ENCODE data around the gene MTHFR. TPM values are rescaled to one million over a fixed set of nuclear protein-coding genes. Genes with fewer than 3 reads are reported as not detected.
A peak's percentile ranks its signal among the peaks of the same experiment; 100 is the strongest.

MTHFR gene
- total RNA-seq, 1 experiment from 2014 or later, result 7.5 TPM

- no peak for DNase-seq (ENCODE audit: low read depth)
Observed at GRCh38 chr1:11759791-11760190, 46.0 kb downstream of the MTHFR start.

GRCh38 chr1:11757047-11757446 is 48.7 kb downstream of the MTHFR start:
- DNase-seq (ENCODE audit: low read depth), result no peak

- DNase-seq (ENCODE audit: low read depth), result peak; percentile 57
Observed at GRCh38 chr1:11753555-11754208, 52.1 kb downstream of the MTHFR start.

- peak; percentile 30 for DNase-seq (ENCODE audit: low read depth)
Observed at GRCh38 chr1:11752359-11753088, 53.2 kb downstream of the MTHFR start.

GRCh38 chr1:11751087-11751486 is 54.7 kb downstream of the MTHFR start:
- DNase-seq (ENCODE audit: low read depth), result no peak

- no peak for DNase-seq (ENCODE audit: low read depth)
Observed at GRCh38 chr1:11749996-11750395, 55.8 kb downstream of the MTHFR start.

GRCh38 chr1:11749203-11749689 is 56.5 kb downstream of the MTHFR start:
- peak; percentile 59 for DNase-seq (ENCODE audit: low read depth)

GRCh38 chr1:11748294-11749202 is 57.2 kb downstream of the MTHFR start:
- no peak for DNase-seq (ENCODE audit: low read depth)

- no peak for DNase-seq (ENCODE audit: low read depth)
Observed at GRCh38 chr1:11746795-11747487, 58.8 kb downstream of the MTHFR start.

- DNase-seq (ENCODE audit: low read depth), result peak; percentile 32
Observed at GRCh38 chr1:11746092-11746491, 59.7 kb downstream of the MTHFR start.

GRCh38 chr1:11744287-11744686 is 61.5 kb downstream of the MTHFR start:
- DNase-seq (ENCODE audit: low read depth), result no peak

- no peak for DNase-seq (ENCODE audit: low read depth)
Observed at GRCh38 chr1:11741919-11742558, 63.7 kb downstream of the MTHFR start.

GRCh38 chr1:11741482-11741881 is 64.3 kb downstream of the MTHFR start:
- no peak for DNase-seq (ENCODE audit: low read depth)

GRCh38 chr1:11740258-11741192 is 65.2 kb downstream of the MTHFR start:
- DNase-seq (ENCODE audit: low read depth), result peak; percentile 22

GRCh38 chr1:11738783-11739182 is 67.0 kb downstream of the MTHFR start:
- DNase-seq (ENCODE audit: low read depth), result no peak

GRCh38 chr1:11738096-11738495 is 67.7 kb downstream of the MTHFR start:
- DNase-seq (ENCODE audit: low read depth), result no peak

GRCh38 chr1:11736746-11737639 is 68.8 kb downstream of the MTHFR start:
- DNase-seq (ENCODE audit: low read depth), result peak; percentile 77

GRCh38 chr1:11735854-11736745 is 69.7 kb downstream of the MTHFR start, which contains the start of gene AGTRAP:
Gene AGTRAP, plus strand, starts transcription at chr1:11736136. Its CDS starts 73 bp downstream, at chr1:11736209.
- peak; percentile 91 for DNase-seq (ENCODE audit: low read depth)

Measured in M059J (cell line).